K562 (cell line): ENCODE measurements around the gene MYH15. TPM values are rescaled to one million over a fixed set of nuclear protein-coding genes. Genes with fewer than 3 reads are reported as not detected.

Experiments used
- MEF2D ChIP-seq: conservative IDR thresholded peaks from 2 replicates; pipeline ENCODE4 v1.6.1; 2016; ENCODE audit warnings: low read depth, missing genetic modification characterization, missing compliant biosample characterization
- MXI1 ChIP-seq: IDR thresholded peaks from 2 replicates; pipeline ENCODE4 v1.6.1; 2011; ENCODE audit warnings: low read depth, mild to moderate bottlenecking, improper control_type of control experiment, low read length
- U2AF1 ChIP-seq: fragments of 200-400 bp; formaldehyde crosslinking; optimal IDR thresholded peaks from 2 replicates; pipeline ENCODE3; 2017; ENCODE audit warnings: mild to moderate bottlenecking, low read depth, low read length, moderate library complexity
- polyA plus RNA-seq, 8 experiments: library from polyadenylated mRNA; depleted of rRNA in 4 of 8; stranded (reverse) in 5 of 8; unstranded in 3 of 8; fragments of >200 nt; fragmentation: Nextera tagmentation in 2 of 8; fragmentation: Illumina TruSeq in 1 of 8; extraction: Ambion mirVana in 2 of 8; extraction: Trizol in 1 of 8; gene quantifications; 2 replicates each; pipeline versions ENCODE4 v1.2.1 to v1.2.3, GENCODE V29; 2011 to 2014; ENCODE audit warnings: inconsistent platforms in 1 of 8, missing spikeins in 1 of 8
- total RNA-seq, 7 experiments: library from RNA; depleted of rRNA in 6 of 7; stranded (reverse); fragments of >200 nt in 6 of 7; fragmentation: Illumina TruSeq in 2 of 7; extraction: Trizol in 2 of 7; gene quantifications; 2 replicates each; pipeline versions ENCODE4 v1.2.1 to v1.2.3, GENCODE V29; 2011 to 2021; ENCODE audit warnings: low replicate concordance in 1 of 7
- TF ChIP-seq, protein P1 (sequence below): fragments of 250-450 bp; sonication (Bioruptor Pico); IDR thresholded peaks from 2 replicates; pipeline ENCODE4 v1.8.0; 2021; ENCODE audit warnings: mild to moderate bottlenecking, moderate library complexity
- TF ChIP-seq, protein P2 (sequence below), 2 experiments: fragments of 450-650 bp; formaldehyde crosslinking in 1 of 2; IDR thresholded peaks; 2 replicates each; pipeline versions ENCODE4 v1.4.0 to v1.6.1; 2014 to 2020; ENCODE audit warnings: mild to moderate bottlenecking in 2 of 2, borderline replicate concordance in 1 of 2, low read depth in 1 of 2
- TF ChIP-seq, protein P3 (sequence below): fragments of 450-650 bp; IDR thresholded peaks from 2 replicates; pipeline ENCODE4 v1.6.1; 2016; ENCODE audit warnings: low read depth, mild to moderate bottlenecking, moderate library complexity
- TF ChIP-seq, protein P4 (sequence below): fragments of 450-650 bp; formaldehyde crosslinking; IDR thresholded peaks from 2 replicates; pipeline ENCODE4 v1.4.0; 2022; ENCODE audit warnings: missing genetic modification characterization
- TF ChIP-seq, protein P5 (sequence below), 2 experiments: IDR thresholded peaks in 1 of 2; conservative IDR thresholded peaks in 1 of 2; 2 replicates each; pipeline ENCODE4 v1.6.1; 2016; ENCODE audit warnings: low read depth in 2 of 2, mild to moderate bottlenecking in 1 of 2, missing compliant biosample characterization in 1 of 2, missing genetic modification characterization in 1 of 2, moderate library complexity in 1 of 2
- TF ChIP-seq, protein P6 (sequence below): fragments of 250-450 bp; sonication (Bioruptor Pico); IDR thresholded peaks from 2 replicates; pipeline ENCODE4 v1.8.0; 2021; ENCODE audit warnings: moderate library complexity, mild to moderate bottlenecking, inconsistent platforms

MYH15 gene
- total and polyA plus RNA-seq, 9 of the 15 experiments (the other 6 are each of a cell fraction or from before 2014, with no cell fraction given): 0.03 to 0.29 (median 0.12) TPM

DNA sequence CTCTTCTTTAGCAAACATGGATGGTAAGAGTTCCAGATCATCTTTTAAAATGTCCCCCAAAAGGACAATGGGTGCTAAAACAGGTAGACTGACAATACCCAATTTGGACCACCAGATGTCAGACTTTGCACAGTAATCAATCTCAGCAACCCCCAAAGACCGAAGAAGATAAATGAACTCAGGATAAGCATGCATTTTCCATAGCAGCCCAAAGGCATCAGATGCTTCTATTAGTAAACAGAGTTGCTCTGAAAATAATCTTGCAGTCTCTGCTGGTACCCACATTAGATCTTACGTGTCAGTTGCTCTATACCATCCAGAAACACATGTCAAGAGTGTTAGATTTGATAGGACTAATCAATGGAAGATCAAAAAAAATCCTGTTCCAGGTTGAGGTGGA, 20.6 kb downstream of the MYH15 start (continued):
- no peak for TF ChIP-seq MXI1
- no peak for TF ChIP-seq MEF2D (tag)
- TF ChIP-seq, protein P1, sequence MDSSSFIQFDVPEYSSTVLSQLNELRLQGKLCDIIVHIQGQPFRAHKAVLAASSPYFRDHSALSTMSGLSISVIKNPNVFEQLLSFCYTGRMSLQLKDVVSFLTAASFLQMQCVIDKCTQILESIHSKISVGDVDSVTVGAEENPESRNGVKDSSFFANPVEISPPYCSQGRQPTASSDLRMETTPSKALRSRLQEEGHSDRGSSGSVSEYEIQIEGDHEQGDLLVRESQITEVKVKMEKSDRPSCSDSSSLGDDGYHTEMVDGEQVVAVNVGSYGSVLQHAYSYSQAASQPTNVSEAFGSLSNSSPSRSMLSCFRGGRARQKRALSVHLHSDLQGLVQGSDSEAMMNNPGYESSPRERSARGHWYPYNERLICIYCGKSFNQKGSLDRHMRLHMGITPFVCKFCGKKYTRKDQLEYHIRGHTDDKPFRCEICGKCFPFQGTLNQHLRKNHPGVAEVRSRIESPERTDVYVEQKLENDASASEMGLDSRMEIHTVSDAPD (CRISPR knock-in tag): no peak
- TF ChIP-seq, protein P2, sequence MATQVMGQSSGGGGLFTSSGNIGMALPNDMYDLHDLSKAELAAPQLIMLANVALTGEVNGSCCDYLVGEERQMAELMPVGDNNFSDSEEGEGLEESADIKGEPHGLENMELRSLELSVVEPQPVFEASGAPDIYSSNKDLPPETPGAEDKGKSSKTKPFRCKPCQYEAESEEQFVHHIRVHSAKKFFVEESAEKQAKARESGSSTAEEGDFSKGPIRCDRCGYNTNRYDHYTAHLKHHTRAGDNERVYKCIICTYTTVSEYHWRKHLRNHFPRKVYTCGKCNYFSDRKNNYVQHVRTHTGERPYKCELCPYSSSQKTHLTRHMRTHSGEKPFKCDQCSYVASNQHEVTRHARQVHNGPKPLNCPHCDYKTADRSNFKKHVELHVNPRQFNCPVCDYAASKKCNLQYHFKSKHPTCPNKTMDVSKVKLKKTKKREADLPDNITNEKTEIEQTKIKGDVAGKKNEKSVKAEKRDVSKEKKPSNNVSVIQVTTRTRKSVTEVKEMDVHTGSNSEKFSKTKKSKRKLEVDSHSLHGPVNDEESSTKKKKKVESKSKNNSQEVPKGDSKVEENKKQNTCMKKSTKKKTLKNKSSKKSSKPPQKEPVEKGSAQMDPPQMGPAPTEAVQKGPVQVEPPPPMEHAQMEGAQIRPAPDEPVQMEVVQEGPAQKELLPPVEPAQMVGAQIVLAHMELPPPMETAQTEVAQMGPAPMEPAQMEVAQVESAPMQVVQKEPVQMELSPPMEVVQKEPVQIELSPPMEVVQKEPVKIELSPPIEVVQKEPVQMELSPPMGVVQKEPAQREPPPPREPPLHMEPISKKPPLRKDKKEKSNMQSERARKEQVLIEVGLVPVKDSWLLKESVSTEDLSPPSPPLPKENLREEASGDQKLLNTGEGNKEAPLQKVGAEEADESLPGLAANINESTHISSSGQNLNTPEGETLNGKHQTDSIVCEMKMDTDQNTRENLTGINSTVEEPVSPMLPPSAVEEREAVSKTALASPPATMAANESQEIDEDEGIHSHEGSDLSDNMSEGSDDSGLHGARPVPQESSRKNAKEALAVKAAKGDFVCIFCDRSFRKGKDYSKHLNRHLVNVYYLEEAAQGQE (IDR thresholded peaks at IDR 0.05; ENCODE audit: borderline replicate concordance): peak; percentile 60; the same call in 1 of the 2 replicates
- TF ChIP-seq, protein P2 (CRISPR knock-in tag; IDR thresholded peaks at IDR 0.05; ENCODE audit: low read depth): no peak
- TF ChIP-seq, protein P3, sequence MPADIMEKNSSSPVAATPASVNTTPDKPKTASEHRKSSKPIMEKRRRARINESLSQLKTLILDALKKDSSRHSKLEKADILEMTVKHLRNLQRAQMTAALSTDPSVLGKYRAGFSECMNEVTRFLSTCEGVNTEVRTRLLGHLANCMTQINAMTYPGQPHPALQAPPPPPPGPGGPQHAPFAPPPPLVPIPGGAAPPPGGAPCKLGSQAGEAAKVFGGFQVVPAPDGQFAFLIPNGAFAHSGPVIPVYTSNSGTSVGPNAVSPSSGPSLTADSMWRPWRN: no peak
- no peak for TF ChIP-seq U2AF1
- TF ChIP-seq, protein P4, sequence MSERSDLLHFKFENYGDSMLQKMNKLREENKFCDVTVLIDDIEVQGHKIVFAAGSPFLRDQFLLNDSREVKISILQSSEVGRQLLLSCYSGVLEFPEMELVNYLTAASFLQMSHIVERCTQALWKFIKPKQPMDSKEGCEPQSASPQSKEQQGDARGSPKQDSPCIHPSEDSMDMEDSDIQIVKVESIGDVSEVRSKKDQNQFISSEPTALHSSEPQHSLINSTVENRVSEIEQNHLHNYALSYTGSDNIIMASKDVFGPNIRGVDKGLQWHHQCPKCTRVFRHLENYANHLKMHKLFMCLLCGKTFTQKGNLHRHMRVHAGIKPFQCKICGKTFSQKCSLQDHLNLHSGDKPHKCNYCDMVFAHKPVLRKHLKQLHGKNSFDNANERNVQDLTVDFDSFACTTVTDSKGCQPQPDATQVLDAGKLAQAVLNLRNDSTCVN (CRISPR knock-in tag): no peak
- TF ChIP-seq, protein P5, sequence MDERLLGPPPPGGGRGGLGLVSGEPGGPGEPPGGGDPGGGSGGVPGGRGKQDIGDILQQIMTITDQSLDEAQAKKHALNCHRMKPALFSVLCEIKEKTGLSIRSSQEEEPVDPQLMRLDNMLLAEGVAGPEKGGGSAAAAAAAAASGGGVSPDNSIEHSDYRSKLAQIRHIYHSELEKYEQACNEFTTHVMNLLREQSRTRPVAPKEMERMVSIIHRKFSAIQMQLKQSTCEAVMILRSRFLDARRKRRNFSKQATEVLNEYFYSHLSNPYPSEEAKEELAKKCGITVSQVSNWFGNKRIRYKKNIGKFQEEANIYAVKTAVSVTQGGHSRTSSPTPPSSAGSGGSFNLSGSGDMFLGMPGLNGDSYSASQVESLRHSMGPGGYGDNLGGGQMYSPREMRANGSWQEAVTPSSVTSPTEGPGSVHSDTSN (CRISPR knock-in tag; IDR thresholded peaks at IDR 0.05; ENCODE audit: low read depth): no peak
- TF ChIP-seq, protein P5 (tag; conservative IDR thresholded peaks at IDR 0.05; ENCODE audit: low read depth): peak; percentile 63
- TF ChIP-seq, protein P6, sequence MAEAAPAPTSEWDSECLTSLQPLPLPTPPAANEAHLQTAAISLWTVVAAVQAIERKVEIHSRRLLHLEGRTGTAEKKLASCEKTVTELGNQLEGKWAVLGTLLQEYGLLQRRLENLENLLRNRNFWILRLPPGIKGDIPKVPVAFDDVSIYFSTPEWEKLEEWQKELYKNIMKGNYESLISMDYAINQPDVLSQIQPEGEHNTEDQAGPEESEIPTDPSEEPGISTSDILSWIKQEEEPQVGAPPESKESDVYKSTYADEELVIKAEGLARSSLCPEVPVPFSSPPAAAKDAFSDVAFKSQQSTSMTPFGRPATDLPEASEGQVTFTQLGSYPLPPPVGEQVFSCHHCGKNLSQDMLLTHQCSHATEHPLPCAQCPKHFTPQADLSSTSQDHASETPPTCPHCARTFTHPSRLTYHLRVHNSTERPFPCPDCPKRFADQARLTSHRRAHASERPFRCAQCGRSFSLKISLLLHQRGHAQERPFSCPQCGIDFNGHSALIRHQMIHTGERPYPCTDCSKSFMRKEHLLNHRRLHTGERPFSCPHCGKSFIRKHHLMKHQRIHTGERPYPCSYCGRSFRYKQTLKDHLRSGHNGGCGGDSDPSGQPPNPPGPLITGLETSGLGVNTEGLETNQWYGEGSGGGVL (CRISPR knock-in tag): no peak
